Uterus (tissue), 2 donors: Measurements from ENCODE around the gene RNF175.

Experiments used
- CTCF ChIP-seq, 4 experiments: fragments of 200-600 bp in 2 of 4; fragments of 450-650 bp in 2 of 4; sonication (generic) in 2 of 4; IDR thresholded peaks; one replicate each; pipeline ENCODE4 v1.5.1; 2016 to 2019; ENCODE audit warnings: antibody characterized with exemption in 4 of 4, mild to moderate bottlenecking in 2 of 4, moderate library complexity in 1 of 4
- POLR2A ChIP-seq, 2 donors: fragments of 450-650 bp; IDR thresholded peaks; one replicate each; pipeline ENCODE4 v1.6.1; 2016; ENCODE audit warnings: antibody characterized with exemption in 2 of 2, mild to moderate bottlenecking in 1 of 2, moderate library complexity in 1 of 2

GRCh38 chr4:153741541-153741940, 18.3 kb downstream of the RNF175 start:
- TF ChIP-seq CTCF (IDR thresholded peaks at IDR 0.05), result no peak
- TF ChIP-seq POLR2A (IDR thresholded peaks at IDR 0.05), result no peak
